Coronary artery (tissue), 2 donors: ENCODE results near the gene GXYLT2.

Experiments used
- DNase-seq: peaks from one replicate; pipeline ENCODE4 v3.0.0-alpha.2; 2017; ENCODE audit warnings: low spot score
- H3K27ac ChIP-seq, 2 donors: fragments of 200-600 bp; sonication (generic); one replicate each; pipeline ENCODE4 v1.5.1; 2016 to 2019
- H3K4me3 ChIP-seq: fragments of 200-600 bp; sonication (generic); 2 replicates; pipeline ENCODE4 v1.5.1; 2016; ENCODE audit warnings: mild to moderate bottlenecking, moderate library complexity
- TF ChIP-seq, protein P1 (sequence below): fragments of 200-600 bp; sonication (generic); IDR thresholded peaks from one replicate; pipeline ENCODE4 v1.5.1; 2019; ENCODE audit warnings: antibody characterized with exemption

GXYLT2 gene

DNA sequence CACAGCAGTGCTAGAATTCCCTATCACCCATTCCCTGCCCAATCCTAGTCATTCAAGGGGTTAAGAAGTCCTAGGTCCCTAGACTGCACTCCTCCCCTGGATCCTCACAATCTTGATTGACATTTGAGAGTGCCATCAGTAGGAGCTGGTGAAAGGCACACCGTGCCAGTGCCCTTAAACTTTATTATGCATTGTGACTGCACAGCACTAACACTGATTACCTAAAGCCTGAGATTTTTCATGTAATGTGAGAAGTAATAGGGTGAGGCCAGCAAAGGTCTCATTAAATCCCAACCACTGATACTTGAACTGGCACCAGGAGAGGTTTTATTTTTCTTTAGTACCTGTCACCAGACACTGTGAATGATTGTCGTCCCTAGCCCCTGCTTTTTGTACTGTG, 16.3 kb downstream of the GXYLT2 start:
- Histone ChIP-seq H3K4me3 (no peak overlapping the region), H3K27ac (peak overlapping the region in 1 of 2 donors; percentile 12)
- TF ChIP-seq, protein P1, sequence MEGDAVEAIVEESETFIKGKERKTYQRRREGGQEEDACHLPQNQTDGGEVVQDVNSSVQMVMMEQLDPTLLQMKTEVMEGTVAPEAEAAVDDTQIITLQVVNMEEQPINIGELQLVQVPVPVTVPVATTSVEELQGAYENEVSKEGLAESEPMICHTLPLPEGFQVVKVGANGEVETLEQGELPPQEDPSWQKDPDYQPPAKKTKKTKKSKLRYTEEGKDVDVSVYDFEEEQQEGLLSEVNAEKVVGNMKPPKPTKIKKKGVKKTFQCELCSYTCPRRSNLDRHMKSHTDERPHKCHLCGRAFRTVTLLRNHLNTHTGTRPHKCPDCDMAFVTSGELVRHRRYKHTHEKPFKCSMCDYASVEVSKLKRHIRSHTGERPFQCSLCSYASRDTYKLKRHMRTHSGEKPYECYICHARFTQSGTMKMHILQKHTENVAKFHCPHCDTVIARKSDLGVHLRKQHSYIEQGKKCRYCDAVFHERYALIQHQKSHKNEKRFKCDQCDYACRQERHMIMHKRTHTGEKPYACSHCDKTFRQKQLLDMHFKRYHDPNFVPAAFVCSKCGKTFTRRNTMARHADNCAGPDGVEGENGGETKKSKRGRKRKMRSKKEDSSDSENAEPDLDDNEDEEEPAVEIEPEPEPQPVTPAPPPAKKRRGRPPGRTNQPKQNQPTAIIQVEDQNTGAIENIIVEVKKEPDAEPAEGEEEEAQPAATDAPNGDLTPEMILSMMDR, result no peak
- DNase-seq, result no peak

DNA sequence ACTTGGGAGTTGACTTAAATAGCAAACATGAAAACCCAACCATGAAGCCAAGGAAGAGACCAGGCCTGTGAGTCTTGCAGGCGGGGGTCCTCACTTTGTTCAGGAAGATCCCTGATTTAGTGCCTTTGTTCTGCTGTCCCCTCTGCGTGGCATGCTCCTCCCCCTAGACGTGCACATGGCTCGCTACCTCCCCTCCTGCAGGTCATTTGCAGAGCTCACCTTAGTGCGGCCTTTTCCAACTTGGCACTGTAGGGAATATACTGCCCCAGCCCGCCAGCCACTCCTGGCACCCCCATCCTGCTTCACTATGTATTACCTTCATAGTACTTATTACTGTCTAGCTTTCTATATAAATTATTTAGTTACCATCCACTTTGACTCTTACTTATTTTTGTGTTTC, 18.3 kb downstream of the GXYLT2 start:
- Histone ChIP-seq H3K4me3 (no peak overlapping the region), H3K27ac (no peak overlapping the region)
- TF ChIP-seq, protein P1, result no peak
- no peak for DNase-seq

DNA sequence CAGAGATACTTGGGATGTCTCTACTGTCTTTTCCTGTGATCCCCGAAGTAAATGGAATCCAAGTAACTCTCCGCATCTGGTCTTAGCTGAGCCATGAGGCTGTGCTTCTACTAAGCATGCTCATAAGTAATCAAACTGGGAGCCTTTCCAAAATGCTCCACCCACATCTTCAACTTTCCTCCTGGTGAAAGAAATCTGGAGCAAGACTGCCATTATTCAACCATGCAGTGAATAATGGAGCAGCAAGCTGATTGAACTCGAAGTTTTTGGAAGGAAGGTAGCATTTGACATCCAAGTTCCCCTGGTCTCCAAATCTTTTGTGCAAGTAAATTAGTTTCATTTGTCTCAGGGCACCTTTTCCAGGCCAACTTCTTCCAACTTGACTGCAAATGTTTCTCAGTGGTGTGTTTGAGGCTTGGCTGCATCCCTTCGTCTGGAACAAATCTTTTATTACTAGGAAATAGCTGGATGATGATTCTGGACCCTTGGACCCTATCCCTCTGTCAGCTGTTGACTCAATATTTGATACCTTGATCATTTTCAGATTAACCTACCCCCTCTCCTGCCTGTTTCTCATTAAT, 19.4 kb downstream of the GXYLT2 start:
- TF ChIP-seq, protein P1, result no peak
- no peak for DNase-seq
- Histone ChIP-seq H3K27ac (peak overlapping the region; percentile 44 to 84), H3K4me3 (peak overlapping the region; percentile 17)

DNA sequence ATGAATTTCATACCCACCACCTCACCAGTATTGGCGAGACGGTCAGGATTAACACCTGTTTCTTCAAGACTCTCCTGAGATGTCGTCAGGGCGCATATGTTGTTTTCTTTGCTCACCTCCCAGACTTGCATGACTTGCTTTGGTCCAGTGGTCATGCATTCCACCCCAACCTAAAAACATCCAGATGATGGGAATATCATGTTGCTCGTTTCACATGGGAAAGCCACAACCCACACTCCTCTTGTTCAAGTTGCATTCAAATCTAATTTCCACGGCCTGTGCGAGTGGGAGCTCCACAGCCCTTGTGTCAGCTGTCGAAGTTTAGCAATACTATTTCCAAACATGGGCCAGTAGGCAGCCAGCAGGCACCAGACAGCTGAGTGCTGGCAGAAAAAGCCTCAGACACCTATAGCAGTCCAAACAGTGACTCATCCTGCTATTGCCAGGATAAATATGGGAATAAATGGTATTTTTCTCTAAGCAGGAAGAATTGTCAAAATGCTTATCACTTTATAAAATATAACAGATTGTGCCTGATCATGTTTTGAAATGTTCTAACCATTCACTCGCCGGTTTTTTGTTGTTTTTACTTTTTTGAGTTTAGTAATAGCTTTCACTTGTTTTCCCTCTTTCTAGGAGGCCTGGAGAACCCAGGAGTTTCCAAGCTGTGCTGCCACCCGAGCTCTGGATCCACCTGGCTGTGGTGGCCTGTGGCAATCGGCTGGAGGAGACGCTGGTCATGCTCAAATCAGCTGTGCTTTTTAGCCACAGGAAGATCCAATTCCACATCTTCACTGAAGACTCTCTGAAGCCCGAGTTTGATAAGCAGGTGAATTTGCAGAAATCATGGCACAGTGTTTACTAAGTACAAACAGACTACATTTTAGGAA, 20.1 kb downstream of the GXYLT2 start:
- Histone ChIP-seq H3K4me3 (peak overlapping the region; percentile 17), H3K27ac (peak overlapping the region; percentile 44 to 84)
- TF ChIP-seq, protein P1, result no peak
- peak; percentile 85 for DNase-seq

DNA sequence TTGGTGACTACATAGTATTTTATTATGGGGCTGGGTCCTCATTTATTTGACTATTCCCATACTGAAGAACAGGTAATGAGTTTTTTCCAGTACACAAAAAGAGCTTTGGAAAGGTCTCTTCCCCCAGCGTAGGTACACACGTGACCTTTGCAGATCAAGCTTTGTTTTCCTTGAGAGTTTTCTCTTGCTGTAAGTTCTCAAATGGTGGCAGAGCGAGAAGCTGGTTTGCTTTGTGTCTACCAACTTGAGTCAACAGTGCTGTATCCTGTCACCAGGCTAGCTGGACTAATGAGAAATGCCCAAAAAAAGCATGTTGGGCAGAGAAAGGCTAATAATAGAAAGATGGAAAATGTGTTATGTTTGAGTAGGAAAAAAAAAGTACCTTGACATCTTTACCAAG, 21.7 kb downstream of the GXYLT2 start:
- Histone ChIP-seq H3K4me3 (no peak overlapping the region), H3K27ac (peak overlapping the region; percentile 28 to 37)
- no peak for DNase-seq
- TF ChIP-seq, protein P1, result no peak

DNA sequence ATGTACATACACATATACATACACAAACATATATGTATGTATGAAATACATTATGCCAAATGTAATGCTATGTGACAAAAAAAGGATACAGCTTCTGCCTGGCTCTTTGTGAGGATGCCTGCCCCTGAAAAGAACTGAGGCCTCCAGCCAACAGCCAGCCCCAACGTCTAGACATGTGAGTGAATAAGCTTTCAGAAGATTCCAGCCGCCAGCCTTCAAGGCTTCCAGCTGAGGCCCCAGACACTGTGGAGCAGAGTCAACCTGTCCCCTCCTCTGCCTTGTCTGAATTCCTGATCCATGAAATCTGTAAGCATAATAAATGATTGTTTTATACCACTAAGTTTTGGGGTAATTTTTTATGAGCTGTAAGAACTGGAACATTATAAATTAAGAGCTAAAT, 24.7 kb downstream of the GXYLT2 start:
- Histone ChIP-seq H3K4me3 (no peak overlapping the region), H3K27ac (peak overlapping the region in 1 of 2 donors; percentile 9)
- TF ChIP-seq, protein P1, result no peak
- no peak for DNase-seq

DNA sequence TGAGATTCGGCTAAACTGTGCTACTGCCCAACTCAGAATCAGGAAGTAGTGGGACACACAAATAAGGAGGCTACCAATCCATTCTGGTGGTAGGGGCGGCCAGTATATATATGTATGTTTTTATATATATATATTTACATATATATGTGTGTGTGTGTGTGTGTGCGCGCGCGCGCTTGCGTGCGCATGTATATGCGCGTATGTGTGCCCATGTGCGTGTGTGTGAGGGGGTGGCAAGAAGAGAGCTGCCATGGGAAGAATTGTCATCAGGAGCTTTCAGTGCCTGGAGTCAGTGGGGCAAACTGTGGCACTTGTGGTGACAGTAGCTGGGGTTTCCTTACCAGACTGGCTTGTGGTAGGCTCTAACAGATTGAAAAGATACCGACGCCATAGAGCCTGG, 26.5 kb downstream of the GXYLT2 start:
- Histone ChIP-seq H3K27ac (no peak overlapping the region), H3K4me3 (no peak overlapping the region)
- DNase-seq, result no peak
- TF ChIP-seq, protein P1, result no peak
